ENCODE data around the gene TMEM131L.

DNA sequence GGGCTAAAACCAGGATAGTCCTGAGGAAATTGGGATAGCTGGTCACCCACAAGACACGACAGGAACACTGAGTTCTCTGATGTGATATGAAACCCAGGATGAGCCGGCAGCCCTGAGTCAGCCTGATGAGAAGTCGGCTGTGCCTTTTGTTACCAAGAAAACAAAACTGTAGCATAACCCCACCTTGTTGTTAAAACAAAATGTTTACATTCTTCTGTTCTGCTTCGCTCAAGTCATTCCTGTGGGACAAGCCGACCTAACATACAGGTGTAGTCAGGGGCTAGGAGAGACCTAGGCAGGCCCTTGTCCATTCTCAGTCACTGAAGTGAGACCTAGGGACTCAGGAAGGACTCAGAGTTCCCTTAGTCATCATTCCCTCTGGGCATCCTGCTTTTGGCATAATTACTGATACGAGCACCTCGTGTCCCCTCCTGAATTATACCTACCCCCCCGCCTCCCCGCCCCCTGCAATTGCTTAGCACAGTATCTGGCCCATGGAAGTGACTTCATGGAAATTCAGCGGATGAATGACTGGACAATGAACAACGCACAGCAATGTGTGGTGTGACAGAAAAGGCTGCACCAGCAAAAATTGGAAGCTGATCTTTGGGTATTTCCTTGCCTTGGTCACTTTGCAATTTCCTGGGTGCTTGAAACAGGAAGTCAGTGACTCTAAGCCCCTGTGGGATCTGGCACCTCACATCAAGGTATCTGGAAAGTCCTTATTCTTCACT is 186.1 kb downstream of the TMEM131L start:
- no peak for TF ChIP-seq POLR2AphosphoS5 (IDR thresholded peaks at IDR 0.05; ENCODE audit: low read depth, low read length)
- TF ChIP-seq POLR2A (IDR thresholded peaks at IDR 0.05; ENCODE audit: low read depth, low read length) = no peak

Measured in GM12892 (cell line).